Vagina (tissue), 2 donors: ENCODE measurements around the gene NDUFV2.

ENCODE experiments used
- CTCF ChIP-seq, 3 experiments: fragments of 450-650 bp in 2 of 3; fragments of 200-600 bp in 1 of 3; sonication (generic) in 1 of 3; IDR thresholded peaks; one replicate each; pipeline ENCODE4 v1.5.1; 2017 to 2019; ENCODE audit warnings: antibody characterized with exemption in 3 of 3, mild to moderate bottlenecking in 2 of 3, moderate library complexity in 2 of 3
- POLR2A ChIP-seq, 2 donors: fragments of 450-650 bp; IDR thresholded peaks; one replicate each; pipeline ENCODE4 v1.6.1; 2017; ENCODE audit warnings: antibody characterized with exemption in 2 of 2, mild to moderate bottlenecking in 2 of 2, moderate library complexity in 2 of 2

GRCh38 chr18:9057646-9058045 is 44.9 kb upstream of the NDUFV2 start:
- no peak for TF ChIP-seq CTCF (IDR thresholded peaks at IDR 0.05)
- no peak for TF ChIP-seq POLR2A (IDR thresholded peaks at IDR 0.05)
